K562 (cell line): ENCODE measurements around the gene RIMKLB. TPM values are rescaled to one million over a fixed set of nuclear protein-coding genes. Genes with fewer than 3 reads are reported as not detected.

Experiments used
- ATAC-seq: fragments of 200-7000 bp; cut with Tn5 transposase; 3 replicates; pipeline ENCODE4 v1.9.1; 2020; ENCODE audit warnings: moderate library complexity
- BruUV-seq: library from RNA; stranded (reverse); fragments of 400-500 nt; replicated peaks from 2 replicates; lab custom pipeline; 2021; lab: Mats Ljungman, UMichigan
- CTCF ChIA-PET: fragments of 300-600 bp; formaldehyde crosslinking; extraction: SDS; loops from one replicate; lab custom pipeline; 2021; ENCODE audit warnings: low intra/inter-chr PET ratio; lab: Yijun Ruan, JAX
- POLR2A ChIA-PET: fragments of 300-600, 350-650 bp; sonication (Branson Sonifier 250); formaldehyde crosslinking; extraction: SDS; loops from one replicate; lab custom pipeline; 2021; ENCODE audit warnings: antibody characterized with exemption, inconsistent platforms; lab: Yijun Ruan, JAX
- DNase-seq, 4 experiments: peaks; one replicate each; pipeline versions ENCODE4 v3.0.0 to v3.0.0-alpha.2; 2011 to 2018; ENCODE audit warnings: low spot score in 3 of 4, mixed read lengths in 3 of 4; ENCODE audit errors: extremely low read depth in 1 of 4
- FAIRE-seq: peaks from 2 replicates; lab custom pipeline; 2011; peaks lifted over from hg19 to GRCh38; lab: Jason Lieb, UNC
- H2AFZ ChIP-seq: 2 replicates; pipeline ENCODE4 v1.6.0; 2011; ENCODE audit warnings: low read depth, low read length, control low read depth, inconsistent platforms
- H3K27ac ChIP-seq: fragments of 200-600 bp; 3 replicates; pipeline ENCODE4 v1.8.0; 2011; ENCODE audit warnings: low read depth, mild to moderate bottlenecking, control low read depth, inconsistent platforms, low read length, moderate library complexity, mixed read lengths; ENCODE audit errors: extremely low read depth
- H3K27me3 ChIP-seq, 2 experiments: fragments of 300-600 bp in 1 of 2; 2 replicates in 1 of 2; 3 replicates in 1 of 2; pipeline versions ENCODE4 v1.6.0 to v1.8.0; 2011; ENCODE audit warnings: inconsistent platforms in 2 of 2, low read length in 2 of 2, mild to moderate bottlenecking in 1 of 2, mixed read lengths in 1 of 2, moderate library complexity in 1 of 2; ENCODE audit not compliant: control insufficient read depth in 2 of 2, insufficient read depth in 2 of 2
- H3K36me3 ChIP-seq: fragments of 300-600 bp; 3 replicates; pipeline ENCODE4 v1.8.0; 2011; ENCODE audit warnings: mild to moderate bottlenecking, low read length, inconsistent platforms; ENCODE audit not compliant: control insufficient read depth, insufficient read depth
- H3K4me1 ChIP-seq, 2 experiments: fragments of 200-600 bp in 1 of 2; replicated peaks in 1 of 2; 2 replicates in 1 of 2; 3 replicates in 1 of 2; pipeline versions ENCODE4 v1.5.1 to v1.8.0; 2011; ENCODE audit warnings: inconsistent platforms in 2 of 2, low read length in 2 of 2, mild to moderate bottlenecking in 1 of 2, mixed read lengths in 1 of 2, moderate library complexity in 1 of 2; ENCODE audit not compliant: control insufficient read depth in 2 of 2, insufficient read depth in 2 of 2
- H3K4me2 ChIP-seq: 2 replicates; pipeline ENCODE4 v1.6.1; 2011; ENCODE audit warnings: low read length, control low read depth, inconsistent platforms, mixed read lengths; ENCODE audit not compliant: insufficient read depth
- H3K4me3 ChIP-seq: fragments of 200-600 bp; sonication (generic), shearing (Covaris generic); 2 replicates; pipeline ENCODE4 v1.5.1; 2016; ENCODE audit warnings: control low read depth, inconsistent platforms
- H3K79me2 ChIP-seq: fragments of 200-600 bp; 3 replicates; pipeline ENCODE4 v1.8.0; 2011; ENCODE audit warnings: low read length, inconsistent platforms; ENCODE audit not compliant: control insufficient read depth, insufficient read depth
- H3K9ac ChIP-seq, 2 experiments: 2 replicates each; pipeline versions ENCODE4 v1.6.0 to v1.6.1; 2011; ENCODE audit warnings: low read depth in 2 of 2, low read length in 2 of 2, control low read depth in 1 of 2, inconsistent platforms in 1 of 2, mild to moderate bottlenecking in 1 of 2, mixed read lengths in 1 of 2; ENCODE audit not compliant: insufficient read depth in 1 of 2
- H3K9me1 ChIP-seq: one replicate; pipeline ENCODE4 v1.6.0; 2011; ENCODE audit warnings: inconsistent platforms, mild to moderate bottlenecking, low read length, moderate library complexity; ENCODE audit not compliant: control insufficient read depth, insufficient read depth
- H3K9me3 ChIP-seq: replicated peaks from 2 replicates; pipeline ENCODE4 v1.5.1; 2011; ENCODE audit warnings: low read depth, low read length, inconsistent platforms; ENCODE audit not compliant: control insufficient read depth, insufficient read depth
- H4K20me1 ChIP-seq: replicated peaks from 2 replicates; pipeline ENCODE4 v1.6.1; 2011; ENCODE audit warnings: low read length, inconsistent platforms, mixed read lengths; ENCODE audit not compliant: control insufficient read depth, insufficient read depth
- BHLHE40 ChIP-seq: IDR thresholded peaks from 2 replicates; pipeline ENCODE4 v1.6.1; 2011; ENCODE audit warnings: low read length, improper control_type of control experiment
- ESRRB ChIP-seq: fragments of 250-450 bp; sonication (Bioruptor Pico); IDR thresholded peaks from 2 replicates; pipeline ENCODE4 v1.5.0; 2020; ENCODE audit warnings: mild to moderate bottlenecking, moderate library complexity, borderline replicate concordance
- NFE2 ChIP-seq: IDR thresholded peaks from 2 replicates; pipeline ENCODE4 v1.6.1; 2014; ENCODE audit warnings: antibody characterized with exemption, low read depth
- POLR2H ChIP-seq: IDR thresholded peaks from 2 replicates; pipeline ENCODE4 v1.6.1; 2016; ENCODE audit warnings: missing genetic modification characterization, low read depth, mild to moderate bottlenecking, control low read depth, missing compliant biosample characterization, moderate library complexity
- PRMT5 ChIP-seq: sonication (generic); formaldehyde crosslinking; IDR thresholded peaks from 2 replicates; pipeline ENCODE4 v1.5.0; 2020; ENCODE audit warnings: missing genetic modification reagents
- RAD21 ChIP-seq, 2 experiments: fragments of 250-450 bp in 1 of 2; fragments of 450-650 bp in 1 of 2; sonication (Bioruptor Pico) in 1 of 2; formaldehyde crosslinking in 1 of 2; IDR thresholded peaks in 1 of 2; conservative IDR thresholded peaks in 1 of 2; 2 replicates each; pipeline versions ENCODE4 v1.4.0 to v1.8.0; 2020 to 2022; ENCODE audit warnings: mild to moderate bottlenecking in 2 of 2, moderate library complexity in 1 of 2
- RUNX1 ChIP-seq: sonication (generic); IDR thresholded peaks from 2 replicates; pipeline ENCODE4 v1.6.1; 2016; ENCODE audit warnings: antibody characterized with exemption, low read depth
- TOE1 ChIP-seq, 2 experiments: fragments of 450-650 bp in 1 of 2; sonication (generic) in 1 of 2; formaldehyde crosslinking in 1 of 2; IDR thresholded peaks; 2 replicates each; pipeline versions ENCODE4 v1.7.1 to v1.8.0; 2016 to 2022; ENCODE audit warnings: borderline replicate concordance in 2 of 2, mild to moderate bottlenecking in 2 of 2, antibody characterized with exemption in 1 of 2, inconsistent platforms in 1 of 2, low read depth in 1 of 2, missing genetic modification reagents in 1 of 2, moderate library complexity in 1 of 2
- XRCC5 ChIP-seq: fragments of 200-400 bp; formaldehyde crosslinking; IDR thresholded peaks from 2 replicates; pipeline ENCODE4 v1.6.1; 2017; ENCODE audit warnings: low read depth, mild to moderate bottlenecking, low read length
- ZBTB8A ChIP-seq: fragments of 450-650 bp; IDR thresholded peaks from 2 replicates; pipeline ENCODE4 v1.6.1; 2018; ENCODE audit warnings: mild to moderate bottlenecking, moderate library complexity; ENCODE audit not compliant: partially characterized antibody
- ZFX ChIP-seq: sonication (generic); formaldehyde crosslinking; IDR thresholded peaks from 2 replicates; pipeline ENCODE4 v1.8.0; 2022; ENCODE audit warnings: mild to moderate bottlenecking, missing genetic modification reagents, moderate library complexity
- ZNF239 ChIP-seq: fragments of 250-450 bp; sonication (Bioruptor Pico); IDR thresholded peaks from 2 replicates; pipeline ENCODE4 v1.4.0; 2020; ENCODE audit warnings: mild to moderate bottlenecking
- ZNF41 ChIP-seq: fragments of 250-450 bp; sonication (Bioruptor Pico); conservative IDR thresholded peaks from 2 replicates; pipeline ENCODE4 v1.4.0; 2020; ENCODE audit warnings: mild to moderate bottlenecking
- ZNF583 ChIP-seq: fragments of 250-450 bp; sonication (Bioruptor Pico); IDR thresholded peaks from 2 replicates; pipeline ENCODE4 v1.4.0; 2020
- WGBS: fragments of 100-300 bp; shearing (Covaris generic); methylation state at CpG from one replicate; pipeline ENCODE4 v1.1.6; 2016; ENCODE audit warnings: low coverage, mixed read lengths; ENCODE audit not compliant: insufficient coverage; ENCODE audit errors: missing lambda C conversion rate; 5-methylcytosine and 5-hydroxymethylcytosine counted together
- in situ Hi-C: fragments of 300-500 bp; cut with MboI; formaldehyde crosslinking; loops from 4 replicates; pipeline ENCODE4 v1.15.0; 2018; ENCODE audit warnings: inconsistent platforms, mixed read lengths
- intact Hi-C: fragments of 100-400 bp; cut with micrococcal nuclease; formaldehyde crosslinking; loops from 2 replicates; pipeline ENCODE4 v1.14.2; 2022
- polyA plus RNA-seq, 8 experiments: library from polyadenylated mRNA; depleted of rRNA in 4 of 8; stranded (reverse) in 5 of 8; unstranded in 3 of 8; fragments of >200 nt; fragmentation: Nextera tagmentation in 2 of 8; fragmentation: Illumina TruSeq in 1 of 8; extraction: Ambion mirVana in 2 of 8; extraction: Trizol in 1 of 8; gene quantifications; 2 replicates each; pipeline versions ENCODE4 v1.2.1 to v1.2.3, GENCODE V29; 2011 to 2014; ENCODE audit warnings: inconsistent platforms in 1 of 8, missing spikeins in 1 of 8
- total RNA-seq, 7 experiments: library from RNA; depleted of rRNA in 6 of 7; stranded (reverse); fragments of >200 nt in 6 of 7; fragmentation: Illumina TruSeq in 2 of 7; extraction: Trizol in 2 of 7; gene quantifications; 2 replicates each; pipeline versions ENCODE4 v1.2.1 to v1.2.3, GENCODE V29; 2011 to 2021; ENCODE audit warnings: low replicate concordance in 1 of 7
- TF ChIP-seq, protein P1 (sequence below): fragments of 450-650 bp; formaldehyde crosslinking; IDR thresholded peaks from 2 replicates; pipeline ENCODE4 v1.4.0; 2020; ENCODE audit warnings: mild to moderate bottlenecking, moderate library complexity
- TF ChIP-seq, protein P2 (sequence below): fragments of 250-450 bp; sonication (Bioruptor Pico); IDR thresholded peaks from 2 replicates; pipeline ENCODE4 v1.8.0; 2022; ENCODE audit warnings: moderate library complexity, mild to moderate bottlenecking, inconsistent platforms

Gene RIMKLB
- total and polyA plus RNA-seq, 9 of the 15 experiments (the other 6 are each of a cell fraction or from before 2014, with no cell fraction given): 6.5 to 22.8 (median 17.2) TPM

- intact Hi-C loops: no loop called here
- TF ChIP-seq, protein P1, sequence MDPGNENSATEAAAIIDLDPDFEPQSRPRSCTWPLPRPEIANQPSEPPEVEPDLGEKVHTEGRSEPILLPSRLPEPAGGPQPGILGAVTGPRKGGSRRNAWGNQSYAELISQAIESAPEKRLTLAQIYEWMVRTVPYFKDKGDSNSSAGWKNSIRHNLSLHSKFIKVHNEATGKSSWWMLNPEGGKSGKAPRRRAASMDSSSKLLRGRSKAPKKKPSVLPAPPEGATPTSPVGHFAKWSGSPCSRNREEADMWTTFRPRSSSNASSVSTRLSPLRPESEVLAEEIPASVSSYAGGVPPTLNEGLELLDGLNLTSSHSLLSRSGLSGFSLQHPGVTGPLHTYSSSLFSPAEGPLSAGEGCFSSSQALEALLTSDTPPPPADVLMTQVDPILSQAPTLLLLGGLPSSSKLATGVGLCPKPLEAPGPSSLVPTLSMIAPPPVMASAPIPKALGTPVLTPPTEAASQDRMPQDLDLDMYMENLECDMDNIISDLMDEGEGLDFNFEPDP (CRISPR knock-in tag): no peak
- TF ChIP-seq ZNF583 (CRISPR knock-in tag) (no peak), ESRRB (CRISPR knock-in tag) (no peak), ZBTB8A (no peak), RAD21 (CRISPR knock-in tag; conservative IDR thresholded peaks at IDR 0.05 in 1 of 2, IDR thresholded peaks at IDR 0.05 in 1 of 2) (no peak), BHLHE40 (no peak), ZNF41 (no peak), TOE1 (IDR thresholded peaks at IDR 0.05; ENCODE audit: borderline replicate concordance) (no peak), TOE1 (CRISPR knock-in tag; IDR thresholded peaks at IDR 0.05; ENCODE audit: borderline replicate concordance, low read depth) (no peak), PRMT5 (CRISPR knock-in tag) (no peak), POLR2H (no peak), NFE2 (no peak), ZFX (CRISPR knock-in tag) (no peak), ZNF239 (CRISPR knock-in tag) (no peak), XRCC5 (no peak), RUNX1 (no peak)
- TF ChIP-seq, protein P2, sequence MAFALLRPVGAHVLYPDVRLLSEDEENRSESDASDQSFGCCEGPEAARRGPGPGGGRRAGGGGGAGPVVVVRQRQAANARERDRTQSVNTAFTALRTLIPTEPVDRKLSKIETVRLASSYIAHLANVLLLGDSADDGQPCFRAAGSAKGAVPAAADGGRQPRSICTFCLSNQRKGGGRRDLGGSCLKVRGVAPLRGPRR: no peak
- TF ChIP-seq, all 486 proteins: peak for 0
- Histone ChIP-seq H2AFZ (no peak overlapping the region), H3K36me3 (no peaks in the 10 kb centered on the region), H3K4me1 (no peaks in the 10 kb centered on the region), H3K4me3 (no peak overlapping the region), H4K20me1 (no peaks in the 10 kb centered on the region), H3K27me3 (peaks cover 11 to 18% of the 10 kb centered on the region in 2 experiments), H3K9me3 (no peaks in the 10 kb centered on the region), H3K9me1 (no peaks in the 10 kb centered on the region), H3K9ac (no peak overlapping the region), H3K4me2 (no peak overlapping the region), H3K79me2 (no peaks in the 10 kb centered on the region), H3K27ac (no peak overlapping the region)
- FAIRE-seq (no peak), ATAC-seq (no peak), DNase-seq (no peak)
- WGBS: 0% methylated on average over 5 of the region's 5 CpGs
- POLR2A ChIA-PET: interaction anchor here (0.7 kb wide), 2 partner anchors 130 to 291 kb away, joined by 3 read pairs; no protein-coding TSS in a partner anchor
- in situ Hi-C loops: no loop called here
- no TSS peak for BruUV-seq
- CTCF ChIA-PET: no interaction called here
Observed at GRCh38 chr12:8664228-8664913, 33.4 kb upstream of the RIMKLB start.
